Parathyroid adenoma (tissue), 2 donors: ENCODE data around the gene PILRA.

Experiments used
- H2AFZ ChIP-seq: fragments of 300-600 bp; sonication (generic); one replicate; pipeline ENCODE4 v1.7.0; 2017; ENCODE audit warnings: antibody characterized with exemption, mild to moderate bottlenecking
- H3K27ac ChIP-seq: fragments of 300-600 bp; sonication (generic); one replicate; pipeline ENCODE4 v1.7.0; 2017
- H3K27me3 ChIP-seq: fragments of 300-600 bp; sonication (generic); one replicate; pipeline ENCODE4 v1.7.0; 2017; ENCODE audit warnings: low read length; ENCODE audit not compliant: control insufficient read depth, insufficient read depth
- H3K36me3 ChIP-seq: fragments of 300-600 bp; sonication (generic); one replicate; pipeline ENCODE4 v1.7.0; 2017; ENCODE audit warnings: low read length; ENCODE audit not compliant: control insufficient read depth, insufficient read depth
- H3K4me1 ChIP-seq: fragments of 300-600 bp; sonication (generic); one replicate; pipeline ENCODE4 v1.7.0; 2017; ENCODE audit warnings: control low read depth
- H3K4me2 ChIP-seq: fragments of 300-600 bp; sonication (generic); one replicate; pipeline ENCODE4 v1.7.0; 2017; ENCODE audit warnings: low read length
- H3K4me3 ChIP-seq: fragments of 300-600 bp; sonication (generic); one replicate; pipeline ENCODE4 v1.7.0; 2017; ENCODE audit warnings: low read depth, low read length
- H3K79me2 ChIP-seq: fragments of 300-600 bp; sonication (generic); one replicate; pipeline ENCODE4 v1.7.0; 2017; ENCODE audit warnings: control low read depth
- H3K9ac ChIP-seq: fragments of 300-600 bp; sonication (generic); one replicate; pipeline ENCODE4 v1.7.0; 2017; ENCODE audit warnings: mild to moderate bottlenecking
- H3K9me3 ChIP-seq: fragments of 300-600 bp; sonication (generic); one replicate; pipeline ENCODE4 v1.7.0; 2017; ENCODE audit warnings: low read length; ENCODE audit not compliant: control insufficient read depth
- CTCF ChIP-seq: fragments of 300-600 bp; sonication (generic); IDR thresholded peaks from one replicate; pipeline ENCODE4 v1.7.0; 2017; ENCODE audit warnings: antibody characterized with exemption, mild to moderate bottlenecking
- donor health status: primary hyperparathyroidism.

PILRA gene

DNA sequence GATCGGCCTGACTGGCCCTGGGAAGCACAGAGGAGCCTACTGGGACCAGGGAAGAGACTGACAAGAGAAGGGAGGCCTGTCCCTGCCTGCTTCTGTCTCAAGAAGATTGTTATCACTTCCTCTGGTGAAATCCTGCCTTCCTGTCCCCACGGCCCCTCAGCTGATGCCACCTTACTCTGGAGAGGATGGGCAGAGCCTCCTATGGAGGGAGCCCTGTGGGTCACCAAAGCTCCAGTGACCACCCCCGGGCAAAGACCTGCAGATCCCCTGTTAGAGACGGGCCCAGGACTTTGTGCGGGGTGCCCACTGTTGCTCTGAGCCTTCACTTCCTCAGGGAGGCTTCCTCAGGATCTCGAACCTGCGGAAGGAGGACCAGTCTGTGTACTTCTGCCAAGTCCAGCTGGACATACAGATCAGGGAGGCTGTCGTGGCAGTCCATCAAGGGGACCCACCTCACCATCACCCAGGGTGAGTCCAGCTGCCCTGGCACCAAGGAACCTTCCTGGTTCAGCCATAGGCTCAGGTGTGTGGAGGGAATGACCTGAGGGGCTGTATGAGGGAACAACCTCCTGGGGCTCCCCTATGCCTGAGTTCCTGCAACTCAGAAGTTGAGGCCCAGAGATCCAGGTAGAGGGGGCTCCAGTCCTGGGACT is 16.7 kb upstream of the PILRA start:
- H3K4me3 ChIP-seq: no peak overlapping the region
- H3K4me1 ChIP-seq: no peaks in the 10 kb centered on the region
- no peaks in the 10 kb centered on the region for H3K9me3 ChIP-seq
- H3K36me3 ChIP-seq: no peaks in the 10 kb centered on the region
- H3K27me3 ChIP-seq: no peaks in the 10 kb centered on the region
- H3K79me2 ChIP-seq: no peaks in the 10 kb centered on the region
- no peak overlapping the region for H3K9ac ChIP-seq
- no peak overlapping the region for H3K4me2 ChIP-seq
- H3K27ac ChIP-seq: no peak overlapping the region
- TF ChIP-seq CTCF: no peak
- H2AFZ ChIP-seq: no peak overlapping the region

DNA sequence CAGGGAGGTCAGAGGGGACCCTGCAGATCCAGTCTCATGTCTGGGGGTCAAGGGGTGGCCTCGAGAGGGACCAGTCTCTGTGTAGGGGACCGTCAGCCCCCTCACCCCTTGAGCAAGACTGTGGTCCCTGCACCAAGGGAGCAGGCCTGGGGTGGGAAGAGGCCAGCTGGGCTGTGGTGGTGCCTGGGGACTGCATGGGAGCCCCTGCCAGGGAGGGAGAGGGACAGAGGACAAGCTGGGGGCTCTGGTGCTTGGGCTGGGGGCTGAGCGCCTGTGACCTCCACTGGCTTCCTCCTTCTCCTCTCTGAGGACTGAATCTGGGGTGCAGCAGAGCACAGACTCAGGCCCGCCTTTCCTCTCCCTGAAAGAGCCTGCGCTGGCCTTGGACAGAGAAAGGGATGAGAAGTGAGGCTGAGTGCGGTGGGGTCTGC is 16.1 kb upstream of the PILRA start:
- H3K79me2 ChIP-seq: no peaks in the 10 kb centered on the region
- no peak overlapping the region for H3K9ac ChIP-seq
- no peak overlapping the region for H2AFZ ChIP-seq
- no peak overlapping the region for H3K27ac ChIP-seq
- no peaks in the 10 kb centered on the region for H3K9me3 ChIP-seq
- H3K4me1 ChIP-seq: no peaks in the 10 kb centered on the region
- H3K36me3 ChIP-seq: no peaks in the 10 kb centered on the region
- TF ChIP-seq CTCF: no peak
- H3K27me3 ChIP-seq: no peaks in the 10 kb centered on the region
- no peak overlapping the region for H3K4me3 ChIP-seq
- no peak overlapping the region for H3K4me2 ChIP-seq

DNA sequence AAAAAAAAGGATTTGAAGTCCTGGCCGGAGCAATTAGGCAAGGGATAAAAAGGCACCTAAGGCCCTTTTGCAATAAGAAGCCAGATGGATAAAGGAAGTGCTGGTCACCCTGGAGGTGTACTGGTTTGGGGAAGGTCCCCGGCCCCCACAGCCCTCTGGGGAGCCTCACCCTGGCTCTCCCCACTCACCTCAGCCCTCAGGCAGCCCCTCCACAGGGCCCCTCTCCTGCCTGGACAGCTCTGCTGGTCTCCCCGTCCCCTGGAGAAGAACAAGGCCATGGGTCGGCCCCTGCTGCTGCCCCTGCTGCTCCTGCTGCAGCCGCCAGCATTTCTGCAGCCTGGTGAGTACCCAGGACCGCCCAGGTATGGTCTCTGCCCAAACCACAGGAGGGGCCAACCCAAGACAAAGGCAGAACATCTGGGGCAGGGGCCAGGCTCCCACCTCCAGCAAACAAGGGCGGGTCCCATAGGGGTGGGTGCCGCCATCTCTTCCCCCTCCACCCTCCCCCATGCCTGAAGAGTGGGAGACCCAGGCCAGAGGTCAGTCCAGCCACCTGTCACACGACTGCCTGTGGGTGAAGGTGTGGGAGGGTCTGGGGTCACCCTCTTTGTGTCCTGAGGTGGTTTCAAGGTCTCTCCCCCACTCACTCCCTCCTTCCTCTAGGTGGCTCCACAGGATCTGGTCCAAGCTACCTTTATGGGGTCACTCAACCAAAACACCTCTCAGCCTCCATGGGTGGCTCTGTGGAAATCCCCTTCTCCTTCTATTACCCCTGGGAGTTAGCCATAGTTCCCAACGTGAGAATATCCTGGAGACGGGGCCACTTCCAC is 15.0 kb upstream of the PILRA start, which contains the start of gene PILRB:
TSS of gene PILRB (plus strand) at position 91 of the 830 bp plus-strand sequence. CDS start at position 277, 186 bp downstream.
- H3K79me2 ChIP-seq: no peaks in the 10 kb centered on the region
- no peak within 1 kb of the TSS for H3K4me3 ChIP-seq
- H3K4me1 ChIP-seq: no peaks in the 10 kb centered on the region
- H2AFZ ChIP-seq: no peak within 1 kb of the TSS
- H3K27ac ChIP-seq: no peak within 1 kb of the TSS
- no peak within 1 kb of the TSS for H3K9ac ChIP-seq
- H3K36me3 ChIP-seq: no peaks in the 10 kb centered on the region
- TF ChIP-seq CTCF: no peak
- H3K9me3 ChIP-seq: no peaks in the 10 kb centered on the region
- H3K4me2 ChIP-seq: no peak within 1 kb of the TSS
- H3K27me3 ChIP-seq: no peaks in the 10 kb centered on the region

- Histone ChIP-seq H3K9ac (no peak overlapping the region), H3K79me2 (no peaks in the 10 kb centered on the region), H3K27me3 (no peaks in the 10 kb centered on the region), H3K27ac (no peak overlapping the region), H3K4me1 (no peaks in the 10 kb centered on the region), H3K36me3 (no peaks in the 10 kb centered on the region), H2AFZ (no peak overlapping the region), H3K4me2 (no peak overlapping the region), H3K9me3 (no peaks in the 10 kb centered on the region), H3K4me3 (no peak overlapping the region)
- TF ChIP-seq CTCF: no peak
Measured at GRCh38 chr7:100358857-100359212, 14.5 kb upstream of the PILRA start.
